ENCODE data around the gene BAZ1B.

- no peak for TF ChIP-seq CTCF (IDR thresholded peaks at IDR 0.05)
- no peak for TF ChIP-seq POLR2AphosphoS5 (IDR thresholded peaks at IDR 0.05)
- no peak for TF ChIP-seq EP300 (IDR thresholded peaks at IDR 0.05)
- TF ChIP-seq POLR2A (IDR thresholded peaks at IDR 0.05) = no peak
These were observed 69.0 kb downstream of the BAZ1B start for GRCh38 chr7:73452999-73453635.

Measured in stomach (tissue), 4 donors.